ENCODE results near the gene EEF1E1. TPM values are rescaled to one million over a fixed set of nuclear protein-coding genes. Genes with fewer than 3 reads are reported as not detected.

Gene EEF1E1
- total RNA-seq, 1 experiment from 2014 or later: 50.9 TPM

GRCh38 chr6:8100159-8100854, 2.0 kb downstream of the EEF1E1 start:
- ChIA-PET POLR2A (ENCODE audit: unreplicated experiment) (no interaction called here), CTCF (interaction anchor here (0.6 kb wide), 1 partner anchor 472 kb away, joined by 6 read pairs; no protein-coding TSS in a partner anchor)
- intact Hi-C loops (cut with micrococcal nuclease; ENCODE audit: unreplicated experiment): no loop called here
- no peaks in the 10 kb centered on the region for H3K27me3 ChIP-seq (ENCODE audit: insufficient read depth, low read depth)
- 0 out of 2 replicates have a peak overlapping the region, but pooled peaks have one; percentile 24 for H3K27ac ChIP-seq
- peaks cover 7% of the 10 kb centered on the region for H3K36me3 ChIP-seq (ENCODE audit: low read depth)
- peak overlapping the region; percentile 29; the same call in 1 of the 2 replicates for H3K4me3 ChIP-seq
- BruUV-seq (replicated peaks): no TSS peak
- H3K9me2 ChIP-seq (ENCODE audit: insufficient read depth): no peaks in the 10 kb centered on the region
- peak overlapping the region; percentile 63 for H3K4me2 ChIP-seq
- H3K4me1 ChIP-seq (replicated peaks; ENCODE audit: insufficient read depth): peaks cover 19% of the 10 kb centered on the region
- no peaks in the 10 kb centered on the region for H3K9me3 ChIP-seq (ENCODE audit: insufficient read depth, low read depth)
- no peak overlapping the region for H2AFZ ChIP-seq
- TF ChIP-seq CTCF (conservative IDR thresholded peaks at IDR 0.05): no peak
- no peak for TF ChIP-seq EZH2 (IDR thresholded peaks at IDR 0.05; ENCODE audit: low read depth)
- H4K20me1 ChIP-seq (ENCODE audit: insufficient read depth): no peaks in the 10 kb centered on the region
- H3K79me2 ChIP-seq (ENCODE audit: low read depth): peaks cover 48% of the 10 kb centered on the region
- H3F3A ChIP-seq (ENCODE audit: insufficient read depth, low read depth): peaks cover 13% of the 10 kb centered on the region
- DNase-seq: no peak

GRCh38 chr6:8090650-8091049, 11.7 kb downstream of the EEF1E1 start:
- ChIA-PET CTCF (no interaction called here), POLR2A (ENCODE audit: unreplicated experiment) (no interaction called here)
- Histone ChIP-seq H3K9me3 (ENCODE audit: insufficient read depth, low read depth) (no peaks in the 10 kb centered on the region), H2AFZ (no peak overlapping the region), H3K27me3 (ENCODE audit: insufficient read depth, low read depth) (no peaks in the 10 kb centered on the region), H3F3A (ENCODE audit: insufficient read depth, low read depth) (peaks cover 9% of the 10 kb centered on the region; the same call in 1 of the 2 replicates), H3K4me3 (no peak overlapping the region), H3K9me2 (ENCODE audit: insufficient read depth) (no peaks in the 10 kb centered on the region), H4K20me1 (ENCODE audit: insufficient read depth) (no peaks in the 10 kb centered on the region; the same call in 1 of the 2 replicates), H3K27ac (no peak overlapping the region), H3K4me2 (no peak overlapping the region), H3K36me3 (ENCODE audit: low read depth) (peaks cover 12% of the 10 kb centered on the region; the same call in 1 of the 2 replicates), H3K79me2 (ENCODE audit: low read depth) (no peaks in the 10 kb centered on the region), H3K4me1 (replicated peaks; ENCODE audit: insufficient read depth) (peaks cover 7% of the 10 kb centered on the region)
- intact Hi-C loops (cut with micrococcal nuclease; ENCODE audit: unreplicated experiment): no loop called here
- BruUV-seq (replicated peaks): no TSS peak
- TF ChIP-seq EZH2 (IDR thresholded peaks at IDR 0.05; ENCODE audit: low read depth) (no peak), CTCF (conservative IDR thresholded peaks at IDR 0.05) (no peak)
- no peak for DNase-seq

- Histone ChIP-seq H3K9me3 (ENCODE audit: insufficient read depth, low read depth) (no peaks in the 10 kb centered on the region), H3K4me2 (no peak overlapping the region), H4K20me1 (ENCODE audit: insufficient read depth) (no peaks in the 10 kb centered on the region; the same call in 1 of the 2 replicates), H3K27me3 (ENCODE audit: insufficient read depth, low read depth) (no peaks in the 10 kb centered on the region), H3F3A (ENCODE audit: insufficient read depth, low read depth) (peaks cover 22% of the 10 kb centered on the region), H3K9me2 (ENCODE audit: insufficient read depth) (no peaks in the 10 kb centered on the region), H3K36me3 (ENCODE audit: low read depth) (peaks cover 12% of the 10 kb centered on the region; the same call in 1 of the 2 replicates), H2AFZ (no peak overlapping the region), H3K79me2 (ENCODE audit: low read depth) (peaks cover 7% of the 10 kb centered on the region; the same call in 1 of the 2 replicates), H3K4me3 (no peak overlapping the region), H3K27ac (no peak overlapping the region), H3K4me1 (replicated peaks; ENCODE audit: insufficient read depth) (peaks cover 24% of the 10 kb centered on the region)
- intact Hi-C loops (cut with micrococcal nuclease; ENCODE audit: unreplicated experiment): loop anchor here (10.0 kb wide), 1 partner anchor 346 kb away; the partner anchor contains the start of gene SLC35B3
- CTCF ChIA-PET: no interaction called here
- POLR2A ChIA-PET (ENCODE audit: unreplicated experiment): no interaction called here
- TF ChIP-seq CTCF (conservative IDR thresholded peaks at IDR 0.05) (no peak), EZH2 (IDR thresholded peaks at IDR 0.05; ENCODE audit: low read depth) (no peak)
- BruUV-seq (replicated peaks): no TSS peak
- no peak for DNase-seq
These were observed 13.5 kb downstream of the EEF1E1 start for GRCh38 chr6:8088886-8089285.

All from PC-9 (cell line).